Fibroblast of lung (primary cell): ENCODE measurements around the gene DGAT2L6. TPM values are rescaled to one million over a fixed set of nuclear protein-coding genes. Genes with fewer than 3 reads are reported as not detected.

Experiments used
- DNase-seq, 2 donors: peaks; one replicate each; pipeline versions ENCODE4 v3.0.0 to v3.0.0-alpha.2; 2010; ENCODE audit warnings: low read depth in 2 of 2
- H2AFZ ChIP-seq: 2 replicates; pipeline ENCODE4 v1.5.1; 2012; ENCODE audit warnings: low read length, control low read depth, inconsistent platforms
- H3K27ac ChIP-seq: 2 replicates; pipeline ENCODE4 v1.5.1; 2011; ENCODE audit warnings: low read length, control low read depth; ENCODE audit not compliant: insufficient read depth
- H3K27me3 ChIP-seq: 2 replicates; pipeline ENCODE4 v1.5.1; 2011; ENCODE audit warnings: mild to moderate bottlenecking, low read length; ENCODE audit not compliant: control insufficient read depth, insufficient read depth
- H3K36me3 ChIP-seq: 2 replicates; pipeline ENCODE4 v1.5.1; 2011; ENCODE audit warnings: low read length; ENCODE audit not compliant: control insufficient read depth, insufficient read depth
- H3K4me1 ChIP-seq: 2 replicates; pipeline ENCODE4 v1.5.1; 2011; ENCODE audit warnings: low read length; ENCODE audit not compliant: control insufficient read depth, insufficient read depth; ENCODE audit errors: extremely low read depth
- H3K4me2 ChIP-seq: 2 replicates; pipeline ENCODE4 v1.5.1; 2011; ENCODE audit warnings: low read length, control low read depth; ENCODE audit not compliant: insufficient read depth; ENCODE audit errors: extremely low read depth
- H3K4me3 ChIP-seq, 4 experiments: fragments of 200-600 bp in 1 of 4; sonication (generic) in 1 of 4; replicated peaks in 1 of 4; 2 replicates each; pipeline ENCODE4 v1.5.1; 2011 to 2016; ENCODE audit warnings: low read length in 4 of 4, low read depth in 3 of 4, mild to moderate bottlenecking in 3 of 4, control low read depth in 2 of 4, inconsistent platforms in 1 of 4, mixed read lengths in 1 of 4; ENCODE audit not compliant: insufficient read depth in 1 of 4; ENCODE audit errors: control extremely low read depth in 1 of 4
- H3K79me2 ChIP-seq: 2 replicates; pipeline ENCODE4 v1.5.1; 2012; ENCODE audit warnings: mild to moderate bottlenecking, low read length, inconsistent platforms; ENCODE audit not compliant: control insufficient read depth, insufficient read depth
- H3K9ac ChIP-seq: 2 replicates; pipeline ENCODE4 v1.5.1; 2011; ENCODE audit warnings: mild to moderate bottlenecking, low read length, control low read depth; ENCODE audit not compliant: insufficient read depth
- H3K9me3 ChIP-seq: 2 replicates; pipeline ENCODE4 v1.5.1; 2012; ENCODE audit warnings: low read depth, low read length; ENCODE audit not compliant: control insufficient read depth, insufficient read depth
- H4K20me1 ChIP-seq: 2 replicates; pipeline ENCODE4 v1.5.1; 2011; ENCODE audit warnings: low read length; ENCODE audit not compliant: control insufficient read depth, insufficient read depth; ENCODE audit errors: extremely low read depth
- EZH2 ChIP-seq: IDR thresholded peaks from 2 replicates; pipeline ENCODE4 v1.5.1; 2012; ENCODE audit warnings: low read length, control low read depth, mild to moderate bottlenecking; ENCODE audit errors: missing control alignments
- polyA plus RNA-seq, 2 donors: library from polyadenylated mRNA; depleted of rRNA in 1 of 2; stranded (reverse) in 1 of 2; unstranded in 1 of 2; fragments of >200 nt; gene quantifications; 2 replicates each; pipeline ENCODE4 v1.2.1, GENCODE V29; 2011 to 2012; ENCODE audit warnings: missing spikeins in 1 of 2
- total RNA-seq: library from RNA; depleted of rRNA; stranded (reverse); fragments of >200 nt; gene quantifications from 2 replicates; pipeline ENCODE4 v1.2.1, GENCODE V29; 2014
- TF ChIP-seq, protein P1 (sequence below), 2 donors: IDR thresholded peaks in 1 of 2; conservative IDR thresholded peaks in 1 of 2; 1 replicate in 1 of 2; 2 replicates in 1 of 2; pipeline ENCODE4 v1.5.1; 2011 to 2012; ENCODE audit warnings: low read length in 2 of 2, control low read depth in 1 of 2, inconsistent platforms in 1 of 2, low read depth in 1 of 2, mild to moderate bottlenecking in 1 of 2

The DGAT2L6 gene
- total and polyA plus RNA-seq, 2 donors (not counting 1 experiment from before 2014, with no cell fraction given): not detected

DNA sequence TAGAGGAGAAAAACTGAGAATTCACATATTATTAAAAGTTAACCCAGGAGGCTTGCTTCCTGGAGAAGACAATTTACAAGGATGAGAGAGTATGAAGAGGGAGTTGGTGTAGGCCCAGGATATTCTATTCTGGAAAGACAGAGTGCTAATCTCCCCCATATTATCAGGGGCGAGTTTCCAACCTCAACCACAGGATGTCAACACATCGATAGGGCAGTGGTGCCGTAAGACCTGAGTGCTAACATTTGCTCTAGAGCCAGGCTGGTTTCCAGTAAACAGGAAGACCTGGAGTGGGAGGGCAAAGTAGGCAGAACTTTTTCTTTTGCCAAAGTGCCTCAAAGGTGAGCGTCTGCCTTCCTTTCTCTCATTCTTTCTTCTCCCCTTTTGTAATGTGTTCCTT, 54.4 kb downstream of the DGAT2L6 start:
- Histone ChIP-seq H3K4me3 (no peak overlapping the region), H3K27me3 (no peaks in the 10 kb centered on the region), H3K79me2 (no peaks in the 10 kb centered on the region), H3K27ac (no peak overlapping the region), H3K4me1 (no peaks in the 10 kb centered on the region), H2AFZ (no peak overlapping the region), H3K9ac (no peak overlapping the region), H3K9me3 (no peaks in the 10 kb centered on the region), H4K20me1 (no peaks in the 10 kb centered on the region), H3K4me2 (no peak overlapping the region), H3K36me3 (no peaks in the 10 kb centered on the region)
- DNase-seq: no peak
- no peak for TF ChIP-seq EZH2
- TF ChIP-seq, protein P1, sequence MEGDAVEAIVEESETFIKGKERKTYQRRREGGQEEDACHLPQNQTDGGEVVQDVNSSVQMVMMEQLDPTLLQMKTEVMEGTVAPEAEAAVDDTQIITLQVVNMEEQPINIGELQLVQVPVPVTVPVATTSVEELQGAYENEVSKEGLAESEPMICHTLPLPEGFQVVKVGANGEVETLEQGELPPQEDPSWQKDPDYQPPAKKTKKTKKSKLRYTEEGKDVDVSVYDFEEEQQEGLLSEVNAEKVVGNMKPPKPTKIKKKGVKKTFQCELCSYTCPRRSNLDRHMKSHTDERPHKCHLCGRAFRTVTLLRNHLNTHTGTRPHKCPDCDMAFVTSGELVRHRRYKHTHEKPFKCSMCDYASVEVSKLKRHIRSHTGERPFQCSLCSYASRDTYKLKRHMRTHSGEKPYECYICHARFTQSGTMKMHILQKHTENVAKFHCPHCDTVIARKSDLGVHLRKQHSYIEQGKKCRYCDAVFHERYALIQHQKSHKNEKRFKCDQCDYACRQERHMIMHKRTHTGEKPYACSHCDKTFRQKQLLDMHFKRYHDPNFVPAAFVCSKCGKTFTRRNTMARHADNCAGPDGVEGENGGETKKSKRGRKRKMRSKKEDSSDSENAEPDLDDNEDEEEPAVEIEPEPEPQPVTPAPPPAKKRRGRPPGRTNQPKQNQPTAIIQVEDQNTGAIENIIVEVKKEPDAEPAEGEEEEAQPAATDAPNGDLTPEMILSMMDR (conservative IDR thresholded peaks at IDR 0.05 in 1 of 2, IDR thresholded peaks at IDR 0.05 in 1 of 2; ENCODE audit: low read depth in 1 of 2, low read length in 2 of 2): no peak

DNA sequence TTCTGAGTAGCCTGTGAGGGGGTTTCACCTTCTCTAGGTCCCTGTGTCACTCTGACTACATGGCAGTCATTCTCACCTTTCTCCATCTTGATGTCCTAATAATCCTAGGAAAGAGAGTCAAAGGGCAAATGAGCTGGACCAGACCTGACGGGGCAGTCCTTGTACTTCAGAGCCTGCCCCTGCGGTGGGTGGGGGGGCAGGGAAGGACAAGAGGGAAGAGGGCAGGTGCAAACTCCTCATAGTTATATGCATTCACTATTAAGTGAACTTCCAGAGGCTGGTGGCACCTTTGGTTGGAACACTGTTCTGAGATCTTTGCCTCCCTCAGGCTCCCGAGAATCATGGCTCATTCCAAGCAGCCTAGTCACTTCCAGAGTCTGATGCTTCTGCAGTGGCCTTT, 57.1 kb downstream of the DGAT2L6 start, which contains the start of gene AWAT1:
AWAT1 (plus strand) TSS at position 301 of the 400 bp plus-strand sequence; CDS start at position 342, 41 bp downstream.
- no peak within 1 kb of the TSS for H2AFZ ChIP-seq

DNA sequence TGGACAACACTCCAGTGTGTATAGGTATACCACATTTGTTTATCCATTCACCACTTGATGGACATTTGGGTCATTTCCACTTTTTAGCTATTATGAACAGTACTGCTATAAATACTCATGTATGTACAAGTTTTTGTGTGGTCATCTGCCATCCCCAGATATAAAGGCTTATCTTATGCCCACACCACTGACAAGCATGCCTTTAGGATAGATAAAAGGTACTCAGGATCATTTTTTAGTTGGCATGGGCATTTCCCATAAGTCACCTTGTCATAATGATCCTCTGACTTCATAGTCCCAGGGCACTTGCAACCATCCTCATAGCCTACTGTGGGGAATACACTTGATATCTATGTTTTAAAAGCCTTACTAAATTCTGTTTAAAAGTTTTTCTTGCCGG, 63.5 kb downstream of the DGAT2L6 start:
- H3K36me3 ChIP-seq: no peaks in the 10 kb centered on the region
- H4K20me1 ChIP-seq: no peaks in the 10 kb centered on the region
- no peaks in the 10 kb centered on the region for H3K4me1 ChIP-seq
- H3K9me3 ChIP-seq: no peaks in the 10 kb centered on the region
- DNase-seq: no peak
- H3K27me3 ChIP-seq: no peaks in the 10 kb centered on the region
- no peak overlapping the region for H3K9ac ChIP-seq
- H3K79me2 ChIP-seq: no peaks in the 10 kb centered on the region
- no peak overlapping the region for H3K27ac ChIP-seq
- TF ChIP-seq, protein P1 (conservative IDR thresholded peaks at IDR 0.05 in 1 of 2, IDR thresholded peaks at IDR 0.05 in 1 of 2; ENCODE audit: low read depth in 1 of 2, low read length in 2 of 2): no peak
- TF ChIP-seq EZH2: no peak
- H3K4me3 ChIP-seq: no peak overlapping the region
- no peak overlapping the region for H2AFZ ChIP-seq
- no peak overlapping the region for H3K4me2 ChIP-seq

More for the DNA sequence above, 57.1 kb downstream of the DGAT2L6 start, which contains the start of gene AWAT1:
- Histone ChIP-seq H3K27ac (no peak within 1 kb of the TSS), H4K20me1 (no peaks in the 10 kb centered on the region), H3K9me3 (no peaks in the 10 kb centered on the region), H3K27me3 (no peaks in the 10 kb centered on the region), H3K4me3 (no peak within 1 kb of the TSS), H3K9ac (no peak within 1 kb of the TSS), H3K4me1 (no peaks in the 10 kb centered on the region), H3K36me3 (no peaks in the 10 kb centered on the region), H3K79me2 (no peaks in the 10 kb centered on the region), H3K4me2 (no peak within 1 kb of the TSS)
- TF ChIP-seq, protein P1 (conservative IDR thresholded peaks at IDR 0.05 in 1 of 2, IDR thresholded peaks at IDR 0.05 in 1 of 2; ENCODE audit: low read depth in 1 of 2, low read length in 2 of 2): no peak
- DNase-seq: no peak
